IMR-90 (cell line): ENCODE results near the gene TRAPPC3. TPM values are rescaled to one million over a fixed set of nuclear protein-coding genes. Genes with fewer than 3 reads are reported as not detected.

Experiments
- ATAC-seq: fragments of 200-7000 bp; cut with Tn5 transposase; 2 replicates; pipeline ENCODE4 v1.9.1; 2020; ENCODE audit warnings: low read depth, mild to moderate bottlenecking, moderate library complexity
- BruUV-seq: library from RNA; stranded (reverse); fragments of 400-500 nt; replicated peaks from 2 replicates; lab custom pipeline; 2021; lab: Mats Ljungman, UMichigan
- CTCF ChIA-PET: fragments of 300-600 bp; formaldehyde crosslinking; extraction: SDS; loops from one replicate; lab custom pipeline; 2021; ENCODE audit warnings: antibody characterized with exemption; lab: Yijun Ruan, JAX
- POLR2A ChIA-PET: fragments of 300-600 bp; sonication (Branson Sonifier 250); formaldehyde crosslinking; loops from one replicate; lab custom pipeline; 2022; ENCODE audit warnings: antibody characterized with exemption; ENCODE audit not compliant: unreplicated experiment; lab: Charles Lee
- DNase-seq: peaks from one replicate; pipeline ENCODE4 v3.0.0; 2013
- H2AFZ ChIP-seq: replicated peaks from 2 replicates; pipeline ENCODE3; 2013; ENCODE audit warnings: low read length, mild to moderate bottlenecking; ENCODE audit not compliant: poor library complexity
- H2AK5ac ChIP-seq: 2 replicates; pipeline ENCODE4 v1.6.1; 2013; ENCODE audit warnings: low read depth, low read length, inconsistent platforms
- H2AK9ac ChIP-seq: replicated peaks from 2 replicates; pipeline ENCODE3; 2013; ENCODE audit warnings: mild to moderate bottlenecking, low read depth, low read length, moderate library complexity; ENCODE audit not compliant: poor library complexity
- H2BK120ac ChIP-seq: 2 replicates; pipeline ENCODE4 v1.6.1; 2013; ENCODE audit warnings: low read depth, low read length, inconsistent platforms
- H2BK15ac ChIP-seq: 3 replicates; pipeline ENCODE4 v1.6.1; 2013; ENCODE audit warnings: low read depth, low read length, inconsistent platforms
- H2BK20ac ChIP-seq: 2 replicates; pipeline ENCODE4 v1.6.1; 2013; ENCODE audit warnings: low read depth, mild to moderate bottlenecking, inconsistent platforms, low read length, moderate library complexity
- H2BK5ac ChIP-seq: 2 replicates; pipeline ENCODE4 v1.6.1; 2013; ENCODE audit warnings: mild to moderate bottlenecking, low read depth, low read length, inconsistent platforms; ENCODE audit not compliant: poor library complexity, severe bottlenecking
- H3K14ac ChIP-seq: replicated peaks from 2 replicates; pipeline ENCODE4 v1.6.1; 2013; ENCODE audit warnings: low read depth, low read length, inconsistent platforms
- H3K18ac ChIP-seq: 2 replicates; pipeline ENCODE4 v1.6.1; 2013; ENCODE audit warnings: low read depth, low read length, control low read depth
- H3K23ac ChIP-seq: 2 replicates; pipeline ENCODE4 v1.6.1; 2013; ENCODE audit warnings: low read depth, low read length, inconsistent platforms
- H3K27ac ChIP-seq: 2 replicates; pipeline ENCODE4 v1.5.1; 2013; ENCODE audit warnings: mild to moderate bottlenecking, control low read depth, low read length; ENCODE audit not compliant: insufficient read depth
- H3K27me3 ChIP-seq: 2 replicates; pipeline ENCODE4 v1.6.1; 2013; ENCODE audit warnings: low read length; ENCODE audit not compliant: control insufficient read depth, insufficient read depth
- H3K36me3 ChIP-seq: 2 replicates; pipeline ENCODE4 v1.6.1; 2013; ENCODE audit warnings: low read length, mixed read lengths; ENCODE audit not compliant: control insufficient read depth, insufficient read depth
- H3K4ac ChIP-seq: 2 replicates; pipeline ENCODE4 v1.6.1; 2013; ENCODE audit warnings: low read depth, low read length, inconsistent platforms
- H3K4me1 ChIP-seq: 2 replicates; pipeline ENCODE4 v1.6.1; 2013; ENCODE audit warnings: low read length, mixed read lengths; ENCODE audit not compliant: control insufficient read depth, insufficient read depth
- H3K4me2 ChIP-seq: 2 replicates; pipeline ENCODE4 v1.6.1; 2013; ENCODE audit warnings: low read depth, mild to moderate bottlenecking, control low read depth, low read length, moderate library complexity
- H3K4me3 ChIP-seq: 2 replicates; pipeline ENCODE4 v1.5.1; 2013; ENCODE audit warnings: low read depth, mild to moderate bottlenecking, control low read depth, low read length, moderate library complexity; ENCODE audit not compliant: insufficient read depth
- H3K56ac ChIP-seq: 2 replicates; pipeline ENCODE4 v1.6.1; 2013; ENCODE audit warnings: low read length, inconsistent platforms; ENCODE audit not compliant: insufficient read depth; ENCODE audit errors: extremely low read depth
- H3K79me1 ChIP-seq, 2 experiments: 2 replicates each; pipeline ENCODE4 v1.6.1; 2013; ENCODE audit warnings: low read length in 2 of 2, inconsistent platforms in 1 of 2, low read depth in 1 of 2
- H3K9ac ChIP-seq: 2 replicates; pipeline ENCODE4 v1.6.1; 2013; ENCODE audit warnings: low read depth, low read length, control low read depth
- H3K9me1 ChIP-seq: 2 replicates; pipeline ENCODE4 v1.6.1; 2013; ENCODE audit warnings: low read length, inconsistent platforms; ENCODE audit not compliant: insufficient read depth
- H3K9me3 ChIP-seq: 2 replicates; pipeline ENCODE4 v1.6.1; 2013; ENCODE audit warnings: low read length; ENCODE audit not compliant: control insufficient read depth, insufficient read depth
- H4K20me1 ChIP-seq: 2 replicates; pipeline ENCODE4 v1.6.1; 2013; ENCODE audit warnings: low read length, inconsistent platforms; ENCODE audit not compliant: insufficient read depth
- H4K5ac ChIP-seq: 2 replicates; pipeline ENCODE4 v1.6.1; 2013; ENCODE audit warnings: mild to moderate bottlenecking, low read depth, low read length, control low read depth
- H4K8ac ChIP-seq, 2 experiments: 2 replicates each; pipeline ENCODE4 v1.6.1; 2013; ENCODE audit warnings: low read depth in 2 of 2, low read length in 2 of 2, control low read depth in 1 of 2, inconsistent platforms in 1 of 2
- H4K91ac ChIP-seq: 2 replicates; pipeline ENCODE4 v1.6.1; 2013; ENCODE audit warnings: low read depth, low read length, inconsistent platforms; ENCODE audit not compliant: insufficient read depth
- BHLHE40 ChIP-seq: fragments of 150-350 bp; IDR thresholded peaks from 2 replicates; pipeline ENCODE4 v1.6.1; 2016; ENCODE audit warnings: mild to moderate bottlenecking, low read depth, low read length
- ELK1 ChIP-seq: fragments of 150-350 bp; IDR thresholded peaks from 2 replicates; pipeline ENCODE4 v1.6.1; 2016; ENCODE audit warnings: low read depth, mild to moderate bottlenecking, low read length, moderate library complexity, borderline replicate concordance
- FOS ChIP-seq: fragments of 150-350 bp; IDR thresholded peaks from 2 replicates; pipeline ENCODE4 v1.6.1; 2016; ENCODE audit warnings: low read depth, low read length
- MXI1 ChIP-seq: IDR thresholded peaks from 2 replicates; pipeline ENCODE4 v1.6.1; 2012; ENCODE audit warnings: low read depth, mild to moderate bottlenecking, low read length, moderate library complexity, borderline replicate concordance
- POLR2A ChIP-seq: IDR thresholded peaks from 2 replicates; pipeline ENCODE4 v1.6.1; 2012; ENCODE audit warnings: mild to moderate bottlenecking, low read depth, low read length
- RAD21 ChIP-seq: IDR thresholded peaks from 2 replicates; pipeline ENCODE4 v1.6.1; 2012; ENCODE audit warnings: low read length, improper control_type of control experiment
- WGBS, 2 experiments: methylation state at CpG; one replicate each; pipeline versions ENCODE4 v1.1.5 to v1.1.7; 2013; ENCODE audit warnings: missing lambda C conversion rate in 2 of 2; ENCODE audit not compliant: insufficient read length in 1 of 2; ENCODE audit errors: extremely low coverage in 2 of 2; 5-methylcytosine and 5-hydroxymethylcytosine counted together
- dilution Hi-C: fragments of 300-500 bp; cut with HindIII; formaldehyde crosslinking; loops from one replicate; pipeline ENCODE4 v1.14.3; 2018; ENCODE audit warnings: low sequenced_read_pairs; ENCODE audit not compliant: unreplicated experiment
- in situ Hi-C: fragments of 300-500 bp; cut with MboI; formaldehyde crosslinking; loops from 3 replicates; pipeline ENCODE4 v1.14.3; 2019; ENCODE audit warnings: low sequenced_read_pairs, inconsistent platforms, mixed read lengths
- intact Hi-C: fragments of 100-400 bp; cut with micrococcal nuclease; formaldehyde crosslinking; loops from 2 replicates; pipeline ENCODE4 v1.10.0; 2022
- polyA plus RNA-seq, 3 experiments: library from polyadenylated mRNA; depleted of rRNA; stranded (reverse); fragments of >200 nt; gene quantifications; 2 replicates each; pipeline ENCODE4 v1.2.3, GENCODE V29; 2012; ENCODE audit warnings: low replicate concordance in 1 of 3
- total RNA-seq: library from RNA; depleted of rRNA; stranded (reverse); fragments of >200 nt; gene quantifications from 2 replicates; pipeline ENCODE4 v1.2.3, GENCODE V29; 2012

Gene TRAPPC3
- total and polyA plus RNA-seq, 2 of the 4 experiments (the other 2 are of a cell fraction) = 76.0 to 77.8 TPM

GRCh38 chr1:36161641-36162531 lies 12.6 kb upstream of the TRAPPC3 start:
- no peak overlapping the region for H3K4me3 ChIP-seq
- dilution Hi-C loops = no loop called here
- POLR2A ChIA-PET = no interaction called here
- H2BK120ac ChIP-seq = 0 out of 2 replicates have a peak overlapping the region, but pooled peaks have one; percentile 16
- peak overlapping the region; percentile 35 for H3K27ac ChIP-seq
- no peak overlapping the region for H2BK20ac ChIP-seq
- H2BK15ac ChIP-seq = peak overlapping the region; percentile 17; the same call in 1 of the 3 replicates
- peak overlapping the region; percentile 83; the same call in 1 of the 2 replicates for H3K56ac ChIP-seq
- peak overlapping the region; percentile 7 for H2AK9ac ChIP-seq
- H3K27me3 ChIP-seq = no peaks in the 10 kb centered on the region
- no peak overlapping the region for H4K5ac ChIP-seq
- H3K36me3 ChIP-seq = peaks cover 15% of the 10 kb centered on the region
- H2AFZ ChIP-seq = no peak overlapping the region
- no peak overlapping the region for H3K18ac ChIP-seq
- H3K9me1 ChIP-seq = peaks cover 17% of the 10 kb centered on the region
- in situ Hi-C loops = no loop called here
- no peak for TF ChIP-seq FOS
- no peak for TF ChIP-seq RAD21
- TF ChIP-seq MXI1 = no peak
- TF ChIP-seq ELK1 = no peak
- TF ChIP-seq BHLHE40 = no peak
- TF ChIP-seq POLR2A = no peak
- no TSS peak for BruUV-seq
- H3K4me1 ChIP-seq = peaks cover 22% of the 10 kb centered on the region
- ATAC-seq (no peak), DNase-seq (no peak)
- peak overlapping the region; percentile 62 for H2BK5ac ChIP-seq
- no peak overlapping the region for H4K91ac ChIP-seq
- peak overlapping the region; percentile 67 to 87; a peak in 3 of 4 replicates for H4K8ac ChIP-seq
- peak overlapping the region; percentile 79 for H3K9ac ChIP-seq
- peak overlapping the region; percentile 68 for H3K4ac ChIP-seq
- H3K79me1 ChIP-seq = peaks cover 0 to 52% of the 10 kb centered on the region in 2 experiments; a peak in 2 of 4 replicates
- H3K14ac ChIP-seq = peak overlapping the region; percentile 67; the same call in 1 of the 2 replicates
- peak overlapping the region; percentile 48 for H3K23ac ChIP-seq
- CTCF ChIA-PET = interaction anchor here (0.6 to 0.9 kb wide), 5 partner anchors 12 to 254 kb away, joined by 3 to 4 read pairs (median 4); partner anchors contain the start of gene TRAPPC3
- intact Hi-C loops = no loop called here
- peak overlapping the region; percentile 70 for H2AK5ac ChIP-seq
- 71% methylated on average over 6 of the region's 14 CpGs; no CpG with 5 or more reads in 1 of the 2 experiments for WGBS, 2 experiments
- no peaks in the 10 kb centered on the region for H3K9me3 ChIP-seq
- H3K4me2 ChIP-seq = peak overlapping the region; percentile 81
- peaks cover 99% of the 10 kb centered on the region for H4K20me1 ChIP-seq
